Measurements from ENCODE around the gene SLC30A1.

DNA sequence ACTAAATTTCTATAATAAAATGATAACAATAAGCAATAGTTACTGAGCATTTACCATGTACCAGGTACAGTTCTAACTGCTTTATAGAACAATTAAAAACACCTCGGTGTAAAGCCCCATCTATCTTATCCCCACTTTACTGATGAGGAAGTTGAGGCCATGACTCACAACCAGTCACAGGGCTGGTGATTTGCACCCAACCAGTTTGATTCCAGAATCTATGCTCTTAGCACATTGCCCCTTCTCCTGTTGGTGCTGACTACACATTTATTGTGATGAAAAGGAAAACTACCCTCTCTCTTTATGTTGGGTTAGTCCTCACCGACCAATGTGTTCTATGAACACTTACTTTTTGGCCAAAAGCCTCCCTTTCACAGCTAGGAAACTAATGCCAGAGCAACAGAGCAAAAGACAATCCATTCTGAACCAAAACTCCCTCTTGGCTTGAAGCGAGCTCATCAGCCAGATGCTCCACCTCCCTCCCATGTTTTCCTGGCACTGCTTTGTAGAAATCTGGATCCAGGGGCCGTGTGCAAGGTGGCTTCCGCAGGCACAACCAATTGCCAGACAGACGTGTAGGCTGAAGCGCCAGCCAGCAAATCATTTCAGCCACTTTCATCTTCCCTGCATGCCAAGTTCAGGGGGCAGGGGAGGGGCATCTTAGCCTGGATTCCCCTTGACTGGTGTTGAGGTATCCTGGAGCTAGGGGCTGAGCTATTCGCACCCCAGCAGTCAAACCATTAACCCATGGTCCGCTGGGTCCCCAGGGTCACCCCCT, 32.0 kb upstream of the SLC30A1 start:
- TF ChIP-seq, protein P1, sequence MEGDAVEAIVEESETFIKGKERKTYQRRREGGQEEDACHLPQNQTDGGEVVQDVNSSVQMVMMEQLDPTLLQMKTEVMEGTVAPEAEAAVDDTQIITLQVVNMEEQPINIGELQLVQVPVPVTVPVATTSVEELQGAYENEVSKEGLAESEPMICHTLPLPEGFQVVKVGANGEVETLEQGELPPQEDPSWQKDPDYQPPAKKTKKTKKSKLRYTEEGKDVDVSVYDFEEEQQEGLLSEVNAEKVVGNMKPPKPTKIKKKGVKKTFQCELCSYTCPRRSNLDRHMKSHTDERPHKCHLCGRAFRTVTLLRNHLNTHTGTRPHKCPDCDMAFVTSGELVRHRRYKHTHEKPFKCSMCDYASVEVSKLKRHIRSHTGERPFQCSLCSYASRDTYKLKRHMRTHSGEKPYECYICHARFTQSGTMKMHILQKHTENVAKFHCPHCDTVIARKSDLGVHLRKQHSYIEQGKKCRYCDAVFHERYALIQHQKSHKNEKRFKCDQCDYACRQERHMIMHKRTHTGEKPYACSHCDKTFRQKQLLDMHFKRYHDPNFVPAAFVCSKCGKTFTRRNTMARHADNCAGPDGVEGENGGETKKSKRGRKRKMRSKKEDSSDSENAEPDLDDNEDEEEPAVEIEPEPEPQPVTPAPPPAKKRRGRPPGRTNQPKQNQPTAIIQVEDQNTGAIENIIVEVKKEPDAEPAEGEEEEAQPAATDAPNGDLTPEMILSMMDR (IDR thresholded peaks at IDR 0.05; ENCODE audit: control extremely low read depth in 1 of 3, insufficient read depth in 1 of 3, low read depth in 1 of 3, low read length in 3 of 3): no peak
- TF ChIP-seq, protein P2, sequence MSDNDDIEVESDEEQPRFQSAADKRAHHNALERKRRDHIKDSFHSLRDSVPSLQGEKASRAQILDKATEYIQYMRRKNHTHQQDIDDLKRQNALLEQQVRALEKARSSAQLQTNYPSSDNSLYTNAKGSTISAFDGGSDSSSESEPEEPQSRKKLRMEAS (IDR thresholded peaks at IDR 0.05): no peak
- no peak for TF ChIP-seq JUND (IDR thresholded peaks at IDR 0.05; ENCODE audit: low read length)
- no peak for TF ChIP-seq EZH2 (IDR thresholded peaks at IDR 0.05; ENCODE audit: low read depth, low read length, severe bottlenecking)
- no peak for TF ChIP-seq POLR2A (IDR thresholded peaks at IDR 0.05; ENCODE audit: control extremely low read depth in 1 of 2, low read depth in 2 of 2, low read length in 2 of 2)
- TF ChIP-seq EP300 (IDR thresholded peaks at IDR 0.05; ENCODE audit: borderline replicate concordance in 1 of 2, low read depth in 2 of 2, low read length in 2 of 2): no peak
- TF ChIP-seq GABPA (IDR thresholded peaks at IDR 0.05; ENCODE audit: borderline replicate concordance, insufficient read depth, low read length): no peak
